ENCODE results near the gene OR10J5.

GRCh38 chr1:159554696-159555095, 18.9 kb upstream of the OR10J5 start:
- TF ChIP-seq EZH2 (IDR thresholded peaks at IDR 0.05; ENCODE audit: insufficient read depth, low read length) (no peak), CTCF (IDR thresholded peaks at IDR 0.05; ENCODE audit: insufficient read depth, low read depth, low read length) (no peak)
